AG04449 (cell line): ENCODE measurements around the gene TPP1.

Experiments used
- CTCF ChIA-PET: fragments of 350-600 bp; formaldehyde crosslinking; extraction: SDS; loops from one replicate; lab custom pipeline; 2021; ENCODE audit warnings: antibody characterized with exemption; lab: Yijun Ruan, JAX
- POLR2A ChIA-PET: fragments of 400-600, 350-600 bp; formaldehyde crosslinking; extraction: SDS; loops from one replicate; lab custom pipeline; 2020; ENCODE audit warnings: antibody characterized with exemption, inconsistent platforms; lab: Yijun Ruan, JAX
- DNase-seq: peaks from one replicate; pipeline ENCODE4 v3.0.0-alpha.2; 2010; ENCODE audit warnings: low read depth, low spot score
- H3K4me3 ChIP-seq: 2 replicates; pipeline ENCODE4 v1.5.1; 2011; ENCODE audit warnings: low read depth, mild to moderate bottlenecking, control low read depth, low read length
- TF ChIP-seq, protein P1 (sequence below): IDR thresholded peaks from one replicate; pipeline ENCODE4 v1.5.1; 2011; ENCODE audit warnings: mild to moderate bottlenecking, moderate library complexity, low read length, control low read depth, inconsistent platforms; ENCODE audit not compliant: insufficient read depth; ENCODE audit errors: missing control alignments

Gene TPP1

DNA sequence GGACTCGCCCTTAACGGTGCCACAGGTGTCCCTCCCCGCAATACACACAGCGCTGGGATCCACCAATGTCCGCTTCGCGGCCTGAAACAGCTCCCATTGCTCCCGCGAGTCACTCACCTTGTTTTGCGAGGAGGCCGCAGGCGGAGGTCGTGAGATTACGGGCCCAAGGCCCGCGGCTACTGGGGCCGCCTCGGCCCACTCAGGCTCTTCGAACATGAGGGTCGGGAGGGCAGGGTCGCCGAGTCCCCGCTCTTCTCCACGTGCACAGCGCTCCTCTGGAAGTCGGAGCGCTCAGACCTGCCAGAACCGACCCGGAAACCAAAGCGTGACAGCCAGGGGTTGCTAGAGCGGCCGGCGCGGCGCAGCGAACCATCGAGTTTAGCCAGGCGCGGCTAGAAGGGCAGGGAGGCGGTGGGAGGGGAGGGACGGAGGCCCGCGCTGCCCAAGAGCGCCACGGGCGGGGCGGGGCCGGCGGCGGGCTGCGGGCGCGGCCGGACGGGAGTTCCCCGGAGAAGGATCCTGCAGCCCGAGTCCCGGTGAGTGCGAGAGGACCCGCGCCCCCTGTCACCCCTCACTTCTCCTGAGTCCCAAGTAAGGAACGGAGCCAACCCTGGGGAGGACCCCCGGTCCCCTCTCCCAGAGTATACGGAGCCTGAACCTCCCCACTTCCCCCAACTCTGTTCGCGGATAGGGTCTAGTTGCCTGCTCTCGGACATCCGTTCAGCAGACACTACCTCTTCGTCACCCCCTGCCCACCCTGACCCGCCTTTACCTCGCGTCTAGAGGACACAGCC lies 15.7 kb downstream of the TPP1 start, which contains the start of the genes ILK and RRP8:
Gene ILK (plus strand): TSS at position 488 of the 794 bp plus-strand sequence. CDS start 498 bp downstream, outside the sequence.
Gene RRP8 (minus strand): TSS at position 330 of the 794 bp plus-strand sequence. CDS start 114 bp downstream, at position 216.
- H3K4me3 ChIP-seq = peak within 1 kb of the TSS; percentile 97
- CTCF ChIA-PET = interaction anchor here (0.7 to 4.4 kb wide), 11 partner anchors 10 to 240 kb away, joined by 3 to 19 read pairs (median 4); no protein-coding TSS in a partner anchor
- no peak for DNase-seq
- TF ChIP-seq, protein P1, sequence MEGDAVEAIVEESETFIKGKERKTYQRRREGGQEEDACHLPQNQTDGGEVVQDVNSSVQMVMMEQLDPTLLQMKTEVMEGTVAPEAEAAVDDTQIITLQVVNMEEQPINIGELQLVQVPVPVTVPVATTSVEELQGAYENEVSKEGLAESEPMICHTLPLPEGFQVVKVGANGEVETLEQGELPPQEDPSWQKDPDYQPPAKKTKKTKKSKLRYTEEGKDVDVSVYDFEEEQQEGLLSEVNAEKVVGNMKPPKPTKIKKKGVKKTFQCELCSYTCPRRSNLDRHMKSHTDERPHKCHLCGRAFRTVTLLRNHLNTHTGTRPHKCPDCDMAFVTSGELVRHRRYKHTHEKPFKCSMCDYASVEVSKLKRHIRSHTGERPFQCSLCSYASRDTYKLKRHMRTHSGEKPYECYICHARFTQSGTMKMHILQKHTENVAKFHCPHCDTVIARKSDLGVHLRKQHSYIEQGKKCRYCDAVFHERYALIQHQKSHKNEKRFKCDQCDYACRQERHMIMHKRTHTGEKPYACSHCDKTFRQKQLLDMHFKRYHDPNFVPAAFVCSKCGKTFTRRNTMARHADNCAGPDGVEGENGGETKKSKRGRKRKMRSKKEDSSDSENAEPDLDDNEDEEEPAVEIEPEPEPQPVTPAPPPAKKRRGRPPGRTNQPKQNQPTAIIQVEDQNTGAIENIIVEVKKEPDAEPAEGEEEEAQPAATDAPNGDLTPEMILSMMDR = no peak
- POLR2A ChIA-PET = interaction anchor here (0.8 to 1.2 kb wide), 5 partner anchors 8 to 122 kb away, joined by 3 to 4 read pairs (median 4); partner anchors contain the start of genes ARFIP2, TAF10 and TIMM10B

GRCh38 chr11:6602096-6602940 lies 16.9 kb downstream of the TPP1 start:
- DNase-seq = no peak
- POLR2A ChIA-PET = interaction anchor here (1.1 to 1.2 kb wide), 2 partner anchors 10 to 121 kb away, joined by 4 read pairs; partner anchors contain the start of genes ARFIP2, TAF10 and TIMM10B
- peak overlapping the region; percentile 97 for H3K4me3 ChIP-seq
- TF ChIP-seq, protein P1 = no peak
- CTCF ChIA-PET = interaction anchor here (0.7 to 1.3 kb wide), 6 partner anchors 10 to 80 kb away, joined by 3 to 5 read pairs (median 3); no protein-coding TSS in a partner anchor

DNA sequence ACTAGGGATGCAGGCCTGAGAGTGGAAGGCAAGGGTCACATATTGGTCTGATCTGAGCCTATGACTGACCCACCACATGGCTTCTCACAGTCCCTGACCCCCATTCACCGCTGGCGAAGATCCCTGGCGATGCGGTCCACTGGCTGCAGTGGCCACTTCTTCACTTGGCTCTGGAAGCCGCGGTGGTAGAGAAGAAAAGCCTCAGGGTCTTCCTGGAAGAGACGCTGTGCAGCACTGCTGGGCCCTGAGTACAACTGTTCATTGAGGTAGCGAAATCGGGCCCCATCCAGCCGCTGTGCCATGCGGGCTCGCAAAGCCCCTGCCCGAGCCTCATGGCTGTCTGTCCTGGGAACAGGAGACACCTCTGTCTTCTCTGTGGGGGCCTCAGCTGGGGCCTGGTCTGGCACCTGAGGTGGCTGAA lies 18.2 kb downstream of the TPP1 start:
- ChIA-PET POLR2A (no interaction called here), CTCF (no interaction called here)
- TF ChIP-seq, protein P1 = no peak
- no peak overlapping the region for H3K4me3 ChIP-seq
- no peak for DNase-seq

DNA sequence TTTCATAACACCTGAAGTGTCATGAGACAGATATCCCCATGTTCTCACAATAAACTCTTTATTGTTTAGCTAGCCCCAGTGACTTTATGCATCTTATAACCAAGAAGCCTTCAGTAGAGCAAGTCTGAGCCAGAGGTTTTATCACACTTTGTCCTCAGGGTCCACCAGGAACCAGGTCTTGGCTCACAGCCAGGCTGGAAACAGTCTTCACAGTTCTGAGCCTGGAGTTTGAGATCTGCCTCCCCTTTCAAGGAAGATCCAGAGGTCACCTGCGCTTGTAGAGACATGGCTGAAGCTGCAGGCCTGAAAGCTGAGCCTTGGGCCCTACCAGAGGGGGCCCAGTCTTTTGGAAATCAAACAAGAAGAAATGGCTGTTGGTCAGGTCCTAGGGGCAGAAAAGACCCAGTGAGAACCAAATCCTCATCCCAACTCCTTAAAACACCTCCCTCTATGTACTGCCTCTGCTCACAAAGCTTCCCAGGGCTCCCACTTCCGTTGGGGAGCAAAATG lies 19.3 kb downstream of the TPP1 start:
- TF ChIP-seq, protein P1 = no peak
- POLR2A ChIA-PET = no interaction called here
- DNase-seq = no peak
- CTCF ChIA-PET = interaction anchor here (0.8 to 1.6 kb wide), 2 partner anchors 59 to 67 kb away, joined by 3 to 4 read pairs; no protein-coding TSS in a partner anchor
- H3K4me3 ChIP-seq = no peak overlapping the region

GRCh38 chr11:6599449-6599848 lies 19.8 kb downstream of the TPP1 start:
- TF ChIP-seq, protein P1 = no peak
- DNase-seq = no peak
- no peak overlapping the region for H3K4me3 ChIP-seq
- POLR2A ChIA-PET = no interaction called here
- CTCF ChIA-PET = interaction anchor here (1.1 to 1.6 kb wide), 2 partner anchors 66 to 75 kb away, joined by 3 to 4 read pairs; no protein-coding TSS in a partner anchor
